GM23338 (cell line): ENCODE data around the gene ADD1.

Experiments
- CREB1 ChIP-seq: fragments of 250-450 bp; sonication (Bioruptor Pico); IDR thresholded peaks from 2 replicates; pipeline ENCODE4 v1.5.0; 2020; ENCODE audit warnings: low read depth, mild to moderate bottlenecking, moderate library complexity
- CTCF ChIP-seq, 2 experiments: fragments of 200-600 bp in 1 of 2; sonication (generic) in 1 of 2; conservative IDR thresholded peaks; 2 replicates each; pipeline versions ENCODE4 v1.5.1 to v1.6.1; 2016 to 2017; ENCODE audit warnings: antibody characterized with exemption in 2 of 2, low read depth in 2 of 2, mild to moderate bottlenecking in 2 of 2, moderate library complexity in 1 of 2
- EZH2 ChIP-seq: fragments of 200-600 bp; sonication (generic); IDR thresholded peaks from one replicate; pipeline ENCODE4 v1.8.0; 2017; ENCODE audit warnings: antibody characterized with exemption, mild to moderate bottlenecking, low read depth; ENCODE audit not compliant: unreplicated experiment
- EZH2phosphoT487 ChIP-seq: fragments of 200-600 bp; sonication (generic); IDR thresholded peaks from one replicate; pipeline ENCODE4 v1.8.1; 2018; ENCODE audit warnings: antibody characterized with exemption; ENCODE audit not compliant: unreplicated experiment

GRCh38 chr4:2860391-2861348 lies 17.0 kb downstream of the ADD1 start:
- TF ChIP-seq EZH2 (no peak), CTCF (conservative IDR thresholded peaks at IDR 0.05; ENCODE audit: low read depth in 2 of 2) (no peak), CREB1 (CRISPR knock-in tag) (no peak), EZH2phosphoT487 (no peak)
